B cell (primary cell): ENCODE results near the gene NOD2. TPM values are rescaled to one million over a fixed set of nuclear protein-coding genes. Genes with fewer than 3 reads are reported as not detected.

ENCODE experiments used
- ATAC-seq: fragments of 200-7000 bp; cut with Tn5 transposase; one replicate; pipeline ENCODE4 v1.10.0; 2021; ENCODE audit warnings: low read depth, mild to moderate bottlenecking, moderate number of reproducible peaks, moderate library complexity
- CTCF ChIA-PET: fragments of 350-600 bp; sonication (Branson Sonifier 250); formaldehyde crosslinking; loops from one replicate; lab custom pipeline; 2021; ENCODE audit warnings: antibody characterized with exemption, inconsistent platforms; lab: Charles Lee
- POLR2A ChIA-PET: fragments of 350-600 bp; sonication (Branson Sonifier 250); formaldehyde crosslinking; loops from one replicate; lab custom pipeline; 2021; ENCODE audit warnings: antibody characterized with exemption; lab: Charles Lee
- DNase-seq: peaks from one replicate; pipeline ENCODE4 v3.0.0; 2013
- H2AFZ ChIP-seq: 2 replicates; pipeline ENCODE4 v1.6.1; 2012; ENCODE audit warnings: mild to moderate bottlenecking, low read depth, low read length; ENCODE audit not compliant: insufficient read depth, poor library complexity, severe bottlenecking
- H3K27ac ChIP-seq, 2 donors: 1 replicate in 1 of 2; 2 replicates in 1 of 2; pipeline ENCODE4 v1.5.1; 2012 to 2013; ENCODE audit warnings: low read length in 2 of 2, mild to moderate bottlenecking in 2 of 2, moderate library complexity in 1 of 2
- H3K27me3 ChIP-seq, 4 experiments: fragments of 200-600 bp in 1 of 4; sonication (generic) in 1 of 4; replicated peaks in 1 of 4; 1 replicate in 2 of 4; 2 replicates in 2 of 4; pipeline versions ENCODE4 v1.6.1 to v1.7.0; 2013 to 2016; ENCODE audit warnings: low read length in 3 of 4, mild to moderate bottlenecking in 2 of 4, mixed read lengths in 1 of 4, moderate library complexity in 1 of 4; ENCODE audit not compliant: insufficient read depth in 4 of 4, control insufficient read depth in 3 of 4; ENCODE audit errors: control extremely low read depth in 1 of 4
- H3K36me3 ChIP-seq, 2 experiments: replicated peaks in 1 of 2; 1 replicate in 1 of 2; 2 replicates in 1 of 2; pipeline versions ENCODE4 v1.6.1 to v1.7.1; 2013; ENCODE audit warnings: low read length in 1 of 2; ENCODE audit not compliant: insufficient read depth in 2 of 2, control insufficient read depth in 1 of 2; ENCODE audit errors: control extremely low read depth in 1 of 2, extremely low read depth in 1 of 2
- H3K4me1 ChIP-seq, 2 donors: fragments of 200-600 bp in 1 of 2; sonication (generic) in 1 of 2; 1 replicate in 1 of 2; 2 replicates in 1 of 2; pipeline versions ENCODE4 v1.5.1 to v1.6.1; 2013 to 2017; ENCODE audit warnings: low read length in 2 of 2; ENCODE audit not compliant: control insufficient read depth in 2 of 2, insufficient read depth in 2 of 2
- H3K4me2 ChIP-seq: replicated peaks from 2 replicates; pipeline ENCODE3; 2012; ENCODE audit warnings: mild to moderate bottlenecking, low read depth, low read length; ENCODE audit not compliant: poor library complexity, severe bottlenecking
- H3K4me3 ChIP-seq, 5 experiments: fragments of 200-600 bp in 1 of 5; sonication (generic) in 1 of 5; 1 replicate in 3 of 5; 2 replicates in 2 of 5; pipeline versions ENCODE4 v1.5.1 to v1.7.0; 2011 to 2016; ENCODE audit warnings: low read length in 4 of 5, mild to moderate bottlenecking in 4 of 5, low read depth in 2 of 5, control low read depth in 1 of 5, moderate library complexity in 1 of 5; ENCODE audit not compliant: insufficient read depth in 1 of 5; ENCODE audit errors: control extremely low read depth in 1 of 5, extremely low read depth in 1 of 5
- H3K79me2 ChIP-seq: fragments of 200-600 bp; sonication (generic); one replicate; pipeline ENCODE4 v1.6.0; 2016; ENCODE audit warnings: low read length; ENCODE audit not compliant: control insufficient read depth, insufficient read depth
- H3K9ac ChIP-seq: fragments of 200-600 bp; sonication (generic); 2 replicates; pipeline ENCODE4 v1.6.1; 2017; ENCODE audit warnings: mild to moderate bottlenecking, low read length, moderate library complexity
- H3K9me3 ChIP-seq, 3 donors: one replicate each; pipeline versions ENCODE4 v1.6.1 to v1.7.1; 2013; ENCODE audit warnings: low read length in 2 of 3; ENCODE audit not compliant: control insufficient read depth in 2 of 3, insufficient read depth in 1 of 3; ENCODE audit errors: control extremely low read depth in 1 of 3
- H4K20me1 ChIP-seq: 2 replicates; pipeline ENCODE4 v1.6.0; 2012; ENCODE audit warnings: mild to moderate bottlenecking, low read length; ENCODE audit not compliant: insufficient read depth, control insufficient read depth, poor library complexity, severe bottlenecking
- H3K27ac Mint-ChIP-seq: one replicate; pipeline ENCODE4 v1.8.0; 2021; ENCODE audit warnings: mixed read lengths
- H3K27me3 Mint-ChIP-seq: one replicate; pipeline ENCODE4 v1.8.0; 2021; ENCODE audit warnings: mixed read lengths
- H3K4me1 Mint-ChIP-seq: one replicate; pipeline ENCODE4 v1.8.0; 2021; ENCODE audit warnings: mixed read lengths
- H3K4me3 Mint-ChIP-seq: one replicate; pipeline ENCODE4 v1.8.0; 2021; ENCODE audit warnings: mixed read lengths
- H3K9me3 Mint-ChIP-seq: one replicate; pipeline ENCODE4 v1.8.0; 2022; ENCODE audit warnings: mixed read lengths; ENCODE audit not compliant: insufficient read depth
- EZH2 ChIP-seq: IDR thresholded peaks from 2 replicates; pipeline ENCODE4 v1.6.1; 2012; ENCODE audit warnings: borderline replicate concordance, low read depth, mild to moderate bottlenecking, moderate library complexity, low read length; ENCODE audit not compliant: insufficient read depth, poor library complexity, severe bottlenecking
- WGBS: methylation state at CpG from one replicate; pipeline ENCODE4 v1.1.5; 2013; ENCODE audit warnings: missing lambda C conversion rate; ENCODE audit not compliant: insufficient coverage; 5-methylcytosine and 5-hydroxymethylcytosine counted together
- intact Hi-C: fragments of 100-400 bp; cut with micrococcal nuclease; formaldehyde crosslinking; loops from one replicate; pipeline ENCODE4 v1.10.0; 2022
- polyA plus RNA-seq: library from polyadenylated mRNA; depleted of rRNA; stranded (reverse); fragments of >200 nt; gene quantifications from 2 replicates; pipeline ENCODE4 v1.2.3, GENCODE V29; 2012
- total RNA-seq, 2 donors: library from RNA; stranded (reverse); fragments of 120-200 nt in 1 of 2; gene quantifications; 1 replicate in 1 of 2; 2 replicates in 1 of 2; pipeline versions ENCODE4 v1.2.3 to v1.2.4, GENCODE V29; 2013 to 2022
- TF ChIP-seq, protein P1 (sequence below): fragments of 200-600 bp; IDR thresholded peaks from one replicate; pipeline ENCODE4 v1.8.0; 2022; ENCODE audit warnings: antibody characterized with exemption, mild to moderate bottlenecking

The NOD2 gene
- total and polyA plus RNA-seq, 2 donors (not counting 1 experiment from before 2014, with no cell fraction given) = 1.2 to 1.8 TPM

DNA sequence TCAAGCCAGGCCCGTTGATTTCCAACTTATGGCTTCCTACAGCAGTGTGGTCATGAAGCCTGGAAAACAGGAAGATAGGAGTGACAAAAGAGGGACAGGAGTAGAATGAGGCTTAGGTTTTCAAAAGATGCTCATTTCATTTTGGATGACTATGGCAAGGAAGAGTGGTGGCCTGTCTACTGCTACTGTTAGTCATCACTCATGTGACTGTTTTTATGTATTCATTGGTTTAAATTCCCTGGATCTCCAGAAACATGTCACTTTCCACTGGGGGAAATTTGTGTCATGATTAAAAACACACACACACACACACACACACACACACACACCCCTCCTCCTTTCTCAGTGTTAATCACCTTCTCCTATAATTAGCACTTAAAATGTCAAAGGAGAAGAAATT is 47.3 kb downstream of the NOD2 start:
- Mint-ChIP-seq H3K4me3 (peak overlapping the region; percentile 50), H3K4me1 (peaks cover 56% of the 10 kb centered on the region), H3K9me3 (no peaks in the 10 kb centered on the region), H3K27me3 (no peaks in the 10 kb centered on the region), H3K27ac (peak overlapping the region; percentile 37)
- no peaks in the 10 kb centered on the region for H3K9me3 ChIP-seq
- WGBS = 100% methylated on average over 1 of the region's 1 CpG
- peaks cover 37 to 45% of the 10 kb centered on the region in 2 donors for H3K4me1 ChIP-seq
- H4K20me1 ChIP-seq = peaks cover 5% of the 10 kb centered on the region
- intact Hi-C loops = loop anchor here (1.0 to 5.0 kb wide), 7 partner anchors 59 to 713 kb away; partner anchors contain the start of genes CNEP1R1, HEATR3, NKD1 and SNX20
- no peak for DNase-seq
- H3K4me3 ChIP-seq = peak overlapping the region in 1 of 5 experiments; percentile 59
- H3K9ac ChIP-seq = peak overlapping the region; percentile 65
- H3K36me3 ChIP-seq = peaks cover 0 to 22% of the 10 kb centered on the region in 2 experiments
- H3K79me2 ChIP-seq = peaks cover 30% of the 10 kb centered on the region
- peak overlapping the region; percentile 81 to 93 for H3K27ac ChIP-seq
- H3K27me3 ChIP-seq = no peaks in the 10 kb centered on the region
- TF ChIP-seq, protein P1, sequence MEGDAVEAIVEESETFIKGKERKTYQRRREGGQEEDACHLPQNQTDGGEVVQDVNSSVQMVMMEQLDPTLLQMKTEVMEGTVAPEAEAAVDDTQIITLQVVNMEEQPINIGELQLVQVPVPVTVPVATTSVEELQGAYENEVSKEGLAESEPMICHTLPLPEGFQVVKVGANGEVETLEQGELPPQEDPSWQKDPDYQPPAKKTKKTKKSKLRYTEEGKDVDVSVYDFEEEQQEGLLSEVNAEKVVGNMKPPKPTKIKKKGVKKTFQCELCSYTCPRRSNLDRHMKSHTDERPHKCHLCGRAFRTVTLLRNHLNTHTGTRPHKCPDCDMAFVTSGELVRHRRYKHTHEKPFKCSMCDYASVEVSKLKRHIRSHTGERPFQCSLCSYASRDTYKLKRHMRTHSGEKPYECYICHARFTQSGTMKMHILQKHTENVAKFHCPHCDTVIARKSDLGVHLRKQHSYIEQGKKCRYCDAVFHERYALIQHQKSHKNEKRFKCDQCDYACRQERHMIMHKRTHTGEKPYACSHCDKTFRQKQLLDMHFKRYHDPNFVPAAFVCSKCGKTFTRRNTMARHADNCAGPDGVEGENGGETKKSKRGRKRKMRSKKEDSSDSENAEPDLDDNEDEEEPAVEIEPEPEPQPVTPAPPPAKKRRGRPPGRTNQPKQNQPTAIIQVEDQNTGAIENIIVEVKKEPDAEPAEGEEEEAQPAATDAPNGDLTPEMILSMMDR = no peak
- no peak for TF ChIP-seq EZH2
- ChIA-PET CTCF (interaction anchor here (1.4 to 1.6 kb wide), 4 partner anchors 57 to 716 kb away, joined by 3 to 8 read pairs (median 4); partner anchors contain the start of genes CNEP1R1 and SNX20), POLR2A (interaction anchor here (1.1 kb wide), 1 partner anchor 57 kb away, joined by 9 read pairs; no protein-coding TSS in a partner anchor)
- H2AFZ ChIP-seq = peak overlapping the region; percentile 72
- H3K4me2 ChIP-seq = peak overlapping the region; percentile 79
- ATAC-seq = no peak

- ATAC-seq (no peak), DNase-seq (no peak)
- H3K4me3 ChIP-seq = peak overlapping the region; percentile 41 to 67 (median 59)
- peak overlapping the region; percentile 81 to 93 for H3K27ac ChIP-seq
- peaks cover 37 to 40% of the 10 kb centered on the region in 2 donors for H3K4me1 ChIP-seq
- peaks cover 35% of the 10 kb centered on the region for H3K79me2 ChIP-seq
- ChIA-PET CTCF (interaction anchor here (0.7 to 1.6 kb wide), 9 partner anchors 57 to 716 kb away, joined by 3 to 10 read pairs (median 5); partner anchors contain the start of genes CNEP1R1 and SNX20), POLR2A (interaction anchor here (0.6 to 1.1 kb wide), 5 partner anchors 43 to 546 kb away, joined by 3 to 10 read pairs (median 5); partner anchors contain the start of gene SNX20)
- Mint-ChIP-seq H3K4me1 (peaks cover 56% of the 10 kb centered on the region), H3K27ac (peak overlapping the region; percentile 96), H3K4me3 (peak overlapping the region; percentile 91), H3K9me3 (no peaks in the 10 kb centered on the region), H3K27me3 (no peaks in the 10 kb centered on the region)
- no peak for TF ChIP-seq EZH2
- TF ChIP-seq, protein P1 = no peak
- no peaks in the 10 kb centered on the region for H3K9me3 ChIP-seq
- peaks cover 5% of the 10 kb centered on the region for H4K20me1 ChIP-seq
- 13% methylated on average over 18 of the region's 21 CpGs for WGBS
- H3K9ac ChIP-seq = peak overlapping the region; percentile 65
- no peaks in the 10 kb centered on the region for H3K27me3 ChIP-seq
- peak overlapping the region; percentile 72 for H2AFZ ChIP-seq
- peak overlapping the region; percentile 79 for H3K4me2 ChIP-seq
- intact Hi-C loops = loop anchor here (1.0 to 5.0 kb wide), 7 partner anchors 60 to 714 kb away; partner anchors contain the start of genes CNEP1R1, HEATR3, NKD1 and SNX20
- H3K36me3 ChIP-seq = peaks cover 0 to 25% of the 10 kb centered on the region in 2 experiments
Observed at GRCh38 chr16:50741225-50741780, 47.9 kb downstream of the NOD2 start.
